ENCODE results near the gene NPC1L1.

The NPC1L1 gene

DNA sequence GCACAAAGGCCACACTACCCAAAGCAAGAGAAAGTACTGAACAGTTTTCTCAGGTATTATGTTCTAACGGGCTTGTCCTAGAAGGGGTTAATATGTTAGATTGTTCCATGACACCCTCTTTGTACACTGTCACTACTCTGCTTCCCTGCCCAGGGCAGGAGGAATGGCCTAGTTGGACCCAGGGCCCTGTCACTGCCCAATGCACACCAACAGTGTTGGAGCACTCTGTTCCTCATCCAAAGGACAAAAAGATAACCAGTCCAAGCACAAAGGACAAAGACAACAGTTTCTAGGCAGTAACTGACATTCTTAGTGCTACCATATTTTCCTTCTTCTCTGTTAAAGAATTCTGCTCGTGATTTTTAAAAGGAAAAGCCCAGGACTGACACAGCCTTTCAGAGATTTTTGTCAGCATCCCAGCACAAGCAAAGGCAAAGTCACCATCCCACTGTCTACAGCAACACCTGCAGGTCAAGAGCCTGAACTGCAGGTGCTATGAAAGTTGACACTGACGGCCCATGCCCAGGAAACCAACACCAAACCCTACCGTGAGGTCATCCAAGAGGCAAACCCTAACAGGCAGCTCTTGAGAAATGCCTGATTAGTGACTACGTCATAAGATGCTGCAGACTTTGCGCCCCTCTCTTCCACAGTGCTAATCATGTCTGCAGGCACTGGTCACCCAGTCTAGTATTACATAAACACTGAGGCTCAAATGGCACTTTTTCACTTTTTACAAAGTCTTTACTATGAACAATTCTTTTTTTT is 63.9 kb downstream of the NPC1L1 start:
- H3K4me1 Mint-ChIP-seq = peaks cover 5% of the 10 kb centered on the region
- H3K36me3 Mint-ChIP-seq (ENCODE audit: low read depth) = peaks cover 52% of the 10 kb centered on the region
- H3K9me3 Mint-ChIP-seq = peaks cover under 1% of the 10 kb centered on the region
- H3K27me3 Mint-ChIP-seq (ENCODE audit: low read depth, poor library complexity) = no peaks in the 10 kb centered on the region
- DNase-seq = peak; percentile 65
- TF ChIP-seq, protein P1, sequence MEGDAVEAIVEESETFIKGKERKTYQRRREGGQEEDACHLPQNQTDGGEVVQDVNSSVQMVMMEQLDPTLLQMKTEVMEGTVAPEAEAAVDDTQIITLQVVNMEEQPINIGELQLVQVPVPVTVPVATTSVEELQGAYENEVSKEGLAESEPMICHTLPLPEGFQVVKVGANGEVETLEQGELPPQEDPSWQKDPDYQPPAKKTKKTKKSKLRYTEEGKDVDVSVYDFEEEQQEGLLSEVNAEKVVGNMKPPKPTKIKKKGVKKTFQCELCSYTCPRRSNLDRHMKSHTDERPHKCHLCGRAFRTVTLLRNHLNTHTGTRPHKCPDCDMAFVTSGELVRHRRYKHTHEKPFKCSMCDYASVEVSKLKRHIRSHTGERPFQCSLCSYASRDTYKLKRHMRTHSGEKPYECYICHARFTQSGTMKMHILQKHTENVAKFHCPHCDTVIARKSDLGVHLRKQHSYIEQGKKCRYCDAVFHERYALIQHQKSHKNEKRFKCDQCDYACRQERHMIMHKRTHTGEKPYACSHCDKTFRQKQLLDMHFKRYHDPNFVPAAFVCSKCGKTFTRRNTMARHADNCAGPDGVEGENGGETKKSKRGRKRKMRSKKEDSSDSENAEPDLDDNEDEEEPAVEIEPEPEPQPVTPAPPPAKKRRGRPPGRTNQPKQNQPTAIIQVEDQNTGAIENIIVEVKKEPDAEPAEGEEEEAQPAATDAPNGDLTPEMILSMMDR (IDR thresholded peaks at IDR 0.05) = peak; percentile 89
- peak overlapping the region; percentile 59 for H3K27ac Mint-ChIP-seq
- H3K4me3 Mint-ChIP-seq = no peak overlapping the region

DNA sequence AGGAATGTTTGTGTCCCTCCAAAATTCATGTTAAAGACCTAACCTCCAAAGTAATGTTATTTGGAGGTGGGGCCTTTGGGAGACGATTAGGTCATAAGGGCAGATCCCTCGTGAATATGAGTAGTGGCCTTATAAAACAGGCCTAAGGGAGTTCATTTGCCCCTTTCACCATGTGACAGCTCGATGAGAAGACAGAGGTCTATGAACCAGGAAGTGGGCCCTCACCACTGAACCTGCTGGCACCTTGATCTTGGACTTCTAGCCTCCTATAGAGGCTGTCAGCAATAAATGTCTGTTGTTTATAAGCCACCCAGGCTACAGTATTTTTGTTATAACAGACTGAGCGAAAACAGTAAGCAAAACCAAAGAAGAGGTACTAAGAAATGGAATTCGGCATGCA is 64.8 kb downstream of the NPC1L1 start:
- H3K4me1 Mint-ChIP-seq = peaks cover 10% of the 10 kb centered on the region
- no peak overlapping the region for H3K27ac Mint-ChIP-seq
- H3K4me3 Mint-ChIP-seq = no peak overlapping the region
- DNase-seq = no peak
- peaks cover 47% of the 10 kb centered on the region for H3K36me3 Mint-ChIP-seq (ENCODE audit: low read depth)
- TF ChIP-seq, protein P1 (IDR thresholded peaks at IDR 0.05) = no peak
- no peaks in the 10 kb centered on the region for H3K9me3 Mint-ChIP-seq
- no peaks in the 10 kb centered on the region for H3K27me3 Mint-ChIP-seq (ENCODE audit: low read depth, poor library complexity)

DNA sequence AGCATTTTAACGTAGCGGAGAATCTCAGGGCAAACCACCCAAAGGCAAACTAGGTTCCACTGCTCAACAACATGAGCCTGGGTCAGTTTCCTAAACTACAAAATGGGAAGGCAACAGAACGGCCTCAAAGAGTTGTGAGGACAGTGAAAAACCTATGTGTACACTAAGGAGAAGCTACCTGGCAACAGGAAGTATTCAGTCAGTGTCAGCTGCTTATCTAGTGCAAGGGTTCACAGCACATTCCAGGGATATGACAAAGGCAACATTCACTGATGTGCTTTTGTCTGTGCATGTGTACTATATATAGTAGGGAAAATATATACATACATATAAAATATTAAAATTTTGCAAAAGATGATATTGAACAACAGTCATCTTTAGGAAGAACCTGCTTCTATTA is 67.8 kb downstream of the NPC1L1 start:
- TF ChIP-seq, protein P1 (IDR thresholded peaks at IDR 0.05) = no peak
- H3K4me3 Mint-ChIP-seq = no peak overlapping the region
- no peak overlapping the region for H3K27ac Mint-ChIP-seq
- H3K9me3 Mint-ChIP-seq = no peaks in the 10 kb centered on the region
- DNase-seq = no peak
- no peaks in the 10 kb centered on the region for H3K27me3 Mint-ChIP-seq (ENCODE audit: low read depth, poor library complexity)
- H3K36me3 Mint-ChIP-seq (ENCODE audit: low read depth) = peaks cover 32% of the 10 kb centered on the region
- peaks cover 10% of the 10 kb centered on the region for H3K4me1 Mint-ChIP-seq

DNA sequence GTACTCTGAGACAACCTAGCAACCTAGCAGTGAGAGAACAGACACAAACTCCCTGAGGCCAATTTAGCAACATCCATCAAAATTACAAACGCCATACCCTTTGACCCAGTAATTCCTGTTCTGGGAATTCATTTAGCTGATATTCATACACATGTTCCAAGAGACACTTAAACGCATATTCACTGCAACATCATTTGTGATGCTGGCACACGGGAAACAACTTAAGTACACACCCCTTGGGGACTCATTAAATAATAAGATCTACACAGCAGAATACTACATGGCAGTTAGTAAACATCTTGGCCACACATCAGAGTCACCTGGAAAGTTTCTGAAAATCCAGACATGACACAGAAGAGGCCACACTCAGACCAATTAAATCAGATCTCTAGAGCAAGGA is 68.3 kb downstream of the NPC1L1 start:
- Mint-ChIP-seq H3K27ac (no peak overlapping the region), H3K4me3 (no peak overlapping the region), H3K27me3 (ENCODE audit: low read depth, poor library complexity) (no peaks in the 10 kb centered on the region), H3K4me1 (peaks cover 10% of the 10 kb centered on the region), H3K9me3 (no peaks in the 10 kb centered on the region), H3K36me3 (ENCODE audit: low read depth) (peaks cover 35% of the 10 kb centered on the region)
- TF ChIP-seq, protein P1 (IDR thresholded peaks at IDR 0.05) = no peak
- no peak for DNase-seq

DNA sequence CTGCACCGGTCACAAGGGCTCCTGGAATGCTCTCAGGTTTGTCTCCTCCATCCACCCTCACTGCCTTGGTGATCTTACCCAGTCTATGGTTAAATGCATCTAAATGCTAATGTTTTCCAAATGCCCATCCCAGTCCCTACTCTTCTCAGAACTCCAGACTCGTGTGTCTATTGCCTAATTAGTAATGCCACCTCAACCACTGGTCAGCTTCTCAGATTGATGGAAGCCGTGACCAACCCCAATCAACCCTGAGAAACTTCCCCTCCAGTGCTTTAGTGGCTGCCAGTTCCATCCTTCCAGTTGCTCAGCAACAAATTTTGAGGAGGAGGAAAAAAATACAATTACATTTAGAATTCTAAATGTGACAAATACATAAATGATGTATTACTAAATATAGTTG is 69.3 kb downstream of the NPC1L1 start:
- peak overlapping the region; percentile 57 for H3K27ac Mint-ChIP-seq
- TF ChIP-seq, protein P1 (IDR thresholded peaks at IDR 0.05) = no peak
- no peaks in the 10 kb centered on the region for H3K27me3 Mint-ChIP-seq (ENCODE audit: low read depth, poor library complexity)
- peaks cover 10% of the 10 kb centered on the region for H3K4me1 Mint-ChIP-seq
- H3K4me3 Mint-ChIP-seq = no peak overlapping the region
- no peak for DNase-seq
- H3K9me3 Mint-ChIP-seq = no peaks in the 10 kb centered on the region
- peaks cover 45% of the 10 kb centered on the region for H3K36me3 Mint-ChIP-seq (ENCODE audit: low read depth)

DNA sequence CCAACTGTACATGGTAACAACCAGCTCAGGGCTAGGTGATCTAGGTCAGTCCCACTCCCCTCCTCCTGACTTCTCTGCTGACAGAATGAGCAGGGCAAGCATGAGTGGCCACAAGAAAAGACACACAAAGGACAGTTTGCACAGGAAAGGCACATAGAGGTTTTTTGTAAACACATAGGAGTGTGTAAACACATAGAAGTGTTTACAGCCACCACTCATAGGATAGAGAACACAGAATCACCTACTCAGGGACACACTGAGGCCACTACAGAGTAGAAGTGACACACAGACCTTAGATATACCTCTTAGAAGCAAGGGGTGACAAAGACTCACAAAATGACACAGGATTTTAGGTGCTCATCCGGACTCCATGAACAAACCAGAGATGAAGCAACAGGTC is 69.7 kb downstream of the NPC1L1 start:
- DNase-seq = no peak
- Mint-ChIP-seq H3K27ac (peak overlapping the region; percentile 57), H3K9me3 (no peaks in the 10 kb centered on the region), H3K27me3 (ENCODE audit: low read depth, poor library complexity) (no peaks in the 10 kb centered on the region), H3K36me3 (ENCODE audit: low read depth) (peaks cover 43% of the 10 kb centered on the region), H3K4me1 (peaks cover 11% of the 10 kb centered on the region), H3K4me3 (no peak overlapping the region)
- TF ChIP-seq, protein P1 (IDR thresholded peaks at IDR 0.05) = no peak

Data from nephron progenitor cell (in vitro differentiated cells).